Measurements from ENCODE around the gene AFAP1.

AFAP1 gene

DNA sequence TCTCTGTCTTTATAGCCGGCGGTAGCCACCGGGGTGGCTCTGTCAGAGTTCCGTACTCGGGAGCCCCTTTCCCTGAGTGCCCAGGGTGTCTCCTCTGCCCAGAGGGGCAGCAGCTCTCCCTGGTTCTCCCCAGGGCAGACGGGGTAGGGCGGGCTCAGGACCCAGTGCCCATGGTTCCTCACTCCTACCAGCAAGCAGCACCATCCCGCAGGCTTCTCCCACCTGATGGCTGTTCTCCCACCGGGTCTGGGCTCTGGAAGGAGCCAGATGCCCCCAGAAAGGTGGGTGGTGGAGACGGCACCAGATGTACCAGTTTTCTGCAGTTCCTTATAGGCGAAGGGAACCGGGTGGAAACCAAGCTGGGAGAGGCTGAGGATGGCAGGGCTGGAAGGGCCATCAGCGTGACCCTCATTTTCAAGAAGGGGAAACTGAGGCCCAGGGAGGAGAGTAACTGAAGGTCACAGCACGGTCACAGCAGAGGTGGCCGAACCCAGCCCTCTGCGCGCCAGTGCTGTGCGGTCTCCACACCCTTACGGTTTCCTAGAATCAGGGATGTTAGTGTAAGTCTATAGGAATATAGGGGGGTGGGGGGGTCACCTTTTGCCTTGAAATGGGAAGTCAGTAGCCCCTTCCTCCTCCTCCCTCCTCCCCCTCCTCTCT lies 198.7 kb downstream of the AFAP1 start:
- TF ChIP-seq, protein P1, sequence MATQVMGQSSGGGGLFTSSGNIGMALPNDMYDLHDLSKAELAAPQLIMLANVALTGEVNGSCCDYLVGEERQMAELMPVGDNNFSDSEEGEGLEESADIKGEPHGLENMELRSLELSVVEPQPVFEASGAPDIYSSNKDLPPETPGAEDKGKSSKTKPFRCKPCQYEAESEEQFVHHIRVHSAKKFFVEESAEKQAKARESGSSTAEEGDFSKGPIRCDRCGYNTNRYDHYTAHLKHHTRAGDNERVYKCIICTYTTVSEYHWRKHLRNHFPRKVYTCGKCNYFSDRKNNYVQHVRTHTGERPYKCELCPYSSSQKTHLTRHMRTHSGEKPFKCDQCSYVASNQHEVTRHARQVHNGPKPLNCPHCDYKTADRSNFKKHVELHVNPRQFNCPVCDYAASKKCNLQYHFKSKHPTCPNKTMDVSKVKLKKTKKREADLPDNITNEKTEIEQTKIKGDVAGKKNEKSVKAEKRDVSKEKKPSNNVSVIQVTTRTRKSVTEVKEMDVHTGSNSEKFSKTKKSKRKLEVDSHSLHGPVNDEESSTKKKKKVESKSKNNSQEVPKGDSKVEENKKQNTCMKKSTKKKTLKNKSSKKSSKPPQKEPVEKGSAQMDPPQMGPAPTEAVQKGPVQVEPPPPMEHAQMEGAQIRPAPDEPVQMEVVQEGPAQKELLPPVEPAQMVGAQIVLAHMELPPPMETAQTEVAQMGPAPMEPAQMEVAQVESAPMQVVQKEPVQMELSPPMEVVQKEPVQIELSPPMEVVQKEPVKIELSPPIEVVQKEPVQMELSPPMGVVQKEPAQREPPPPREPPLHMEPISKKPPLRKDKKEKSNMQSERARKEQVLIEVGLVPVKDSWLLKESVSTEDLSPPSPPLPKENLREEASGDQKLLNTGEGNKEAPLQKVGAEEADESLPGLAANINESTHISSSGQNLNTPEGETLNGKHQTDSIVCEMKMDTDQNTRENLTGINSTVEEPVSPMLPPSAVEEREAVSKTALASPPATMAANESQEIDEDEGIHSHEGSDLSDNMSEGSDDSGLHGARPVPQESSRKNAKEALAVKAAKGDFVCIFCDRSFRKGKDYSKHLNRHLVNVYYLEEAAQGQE (IDR thresholded peaks at IDR 0.05; ENCODE audit: low read depth) = no peak
- TF ChIP-seq TCF12 (IDR thresholded peaks at IDR 0.05; ENCODE audit: low read depth) (no peak), TAF1 (IDR thresholded peaks at IDR 0.05; ENCODE audit: low read depth) (no peak), CREB1 (IDR thresholded peaks at IDR 0.05; ENCODE audit: low read depth) (no peak), EGR1 (IDR thresholded peaks at IDR 0.05) (no peak), RAD21 (IDR thresholded peaks at IDR 0.05; ENCODE audit: low read depth) (no peak), CEBPB (IDR thresholded peaks at IDR 0.05) (no peak), NFIC (IDR thresholded peaks at IDR 0.05) (no peak), EP300 (IDR thresholded peaks at IDR 0.05; ENCODE audit: borderline replicate concordance) (no peak), ZBTB7A (IDR thresholded peaks at IDR 0.05; ENCODE audit: low read depth) (no peak), TEAD4 (IDR thresholded peaks at IDR 0.05) (no peak), YY1 (IDR thresholded peaks at IDR 0.05; ENCODE audit: low read depth) (no peak), FOXM1 (IDR thresholded peaks at IDR 0.05; ENCODE audit: borderline replicate concordance, low read depth) (no peak)
- TF ChIP-seq, protein P2, sequence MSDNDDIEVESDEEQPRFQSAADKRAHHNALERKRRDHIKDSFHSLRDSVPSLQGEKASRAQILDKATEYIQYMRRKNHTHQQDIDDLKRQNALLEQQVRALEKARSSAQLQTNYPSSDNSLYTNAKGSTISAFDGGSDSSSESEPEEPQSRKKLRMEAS (IDR thresholded peaks at IDR 0.05) = no peak
- TF ChIP-seq, protein P3, sequence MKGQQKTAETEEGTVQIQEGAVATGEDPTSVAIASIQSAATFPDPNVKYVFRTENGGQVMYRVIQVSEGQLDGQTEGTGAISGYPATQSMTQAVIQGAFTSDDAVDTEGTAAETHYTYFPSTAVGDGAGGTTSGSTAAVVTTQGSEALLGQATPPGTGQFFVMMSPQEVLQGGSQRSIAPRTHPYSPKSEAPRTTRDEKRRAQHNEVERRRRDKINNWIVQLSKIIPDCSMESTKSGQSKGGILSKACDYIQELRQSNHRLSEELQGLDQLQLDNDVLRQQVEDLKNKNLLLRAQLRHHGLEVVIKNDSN (IDR thresholded peaks at IDR 0.05) = no peak

DNA sequence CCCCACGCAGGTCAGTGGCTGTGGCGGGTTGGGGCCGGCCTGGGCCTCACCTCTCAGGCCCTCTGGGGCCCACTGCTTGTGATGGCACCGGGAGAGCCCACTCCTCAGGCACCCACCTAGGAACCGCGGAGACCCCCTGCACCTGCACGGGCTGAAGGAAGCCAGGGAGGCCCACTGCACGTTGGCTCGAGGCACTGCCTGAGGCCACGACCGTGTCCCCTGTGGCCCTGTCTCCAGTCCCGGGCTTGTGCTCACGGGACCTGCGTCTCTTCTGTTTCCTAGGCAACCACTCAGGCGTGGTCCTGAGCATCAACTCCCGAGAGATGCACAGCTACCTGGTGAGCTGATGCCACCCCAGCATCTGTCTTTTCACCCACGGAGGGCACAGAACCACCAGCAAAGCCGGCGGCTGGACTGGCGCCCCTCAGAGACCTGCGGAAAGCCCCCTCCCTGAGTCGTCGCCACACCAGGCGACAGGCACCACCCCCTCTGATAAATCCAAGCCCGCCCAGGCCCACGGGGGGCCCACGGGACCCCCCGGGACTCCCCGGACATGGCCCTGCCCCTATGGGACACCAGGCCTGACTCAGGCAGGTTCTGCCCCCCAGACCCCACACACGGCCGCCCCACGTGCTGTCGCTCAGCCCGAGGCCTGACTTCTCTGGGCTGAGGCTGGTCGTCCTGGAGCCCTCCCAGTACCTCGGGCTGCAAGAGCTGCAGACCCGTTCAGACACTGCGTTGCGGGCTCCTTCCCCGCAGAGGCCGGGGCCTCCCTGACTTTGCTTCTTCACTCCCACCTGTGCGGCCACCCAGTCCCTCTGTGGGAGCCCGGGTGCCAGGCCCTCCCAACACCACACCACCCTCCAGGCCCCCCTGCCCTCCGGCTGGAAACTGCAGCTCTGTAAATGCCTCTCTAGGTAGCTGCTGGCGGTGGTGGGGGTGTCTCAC lies 199.5 kb downstream of the AFAP1 start:
- TF ChIP-seq RAD21 (IDR thresholded peaks at IDR 0.05; ENCODE audit: low read depth) (no peak), YY1 (IDR thresholded peaks at IDR 0.05; ENCODE audit: low read depth) (no peak), ZBTB7A (IDR thresholded peaks at IDR 0.05; ENCODE audit: low read depth) (no peak), TEAD4 (IDR thresholded peaks at IDR 0.05) (no peak), TCF12 (IDR thresholded peaks at IDR 0.05; ENCODE audit: low read depth) (no peak)

DNA sequence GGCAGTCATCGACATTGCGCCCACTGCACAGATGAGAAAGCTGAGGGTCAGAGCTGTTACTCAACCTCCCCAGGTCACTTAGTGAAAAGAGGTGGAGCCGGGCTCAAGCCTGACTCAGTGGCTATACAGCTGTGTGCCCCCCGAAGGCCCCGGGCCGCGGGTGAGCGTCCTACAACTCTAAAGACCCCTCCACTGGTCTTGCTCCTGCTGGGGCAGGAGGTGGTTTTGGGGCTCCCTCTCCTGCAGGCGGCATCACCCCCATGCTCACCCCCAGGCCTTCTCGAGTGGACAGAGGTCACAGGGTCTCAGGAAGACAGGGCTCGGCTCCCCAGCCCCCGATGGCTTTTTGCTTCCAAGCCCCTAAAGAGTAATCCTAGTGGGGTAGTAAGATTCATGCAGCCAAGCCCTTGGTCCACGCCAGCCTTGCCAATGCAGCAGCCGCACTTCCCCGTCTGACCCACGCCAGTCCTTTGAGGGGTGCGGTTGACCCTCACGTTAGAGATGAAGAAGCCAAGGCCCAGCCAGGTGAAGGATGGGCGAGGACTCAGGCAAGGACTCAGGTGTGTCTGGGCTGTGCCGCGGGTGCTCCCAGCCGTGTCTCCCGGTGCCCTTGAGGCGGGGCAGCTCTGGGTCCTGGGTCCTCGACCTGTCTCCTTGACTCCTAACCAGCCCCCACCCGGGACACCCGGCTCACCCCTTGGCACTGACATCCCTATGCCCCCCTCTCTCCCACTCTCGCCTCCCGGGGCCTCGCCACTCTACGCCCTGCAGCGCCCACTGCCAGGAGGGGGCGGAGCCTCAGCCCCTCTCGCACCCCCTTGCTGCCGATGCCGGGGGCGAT lies 200.4 kb downstream of the AFAP1 start:
- TF ChIP-seq, protein P3 (IDR thresholded peaks at IDR 0.05) = no peak
- TF ChIP-seq EP300 (IDR thresholded peaks at IDR 0.05; ENCODE audit: borderline replicate concordance) = no peak

DNA sequence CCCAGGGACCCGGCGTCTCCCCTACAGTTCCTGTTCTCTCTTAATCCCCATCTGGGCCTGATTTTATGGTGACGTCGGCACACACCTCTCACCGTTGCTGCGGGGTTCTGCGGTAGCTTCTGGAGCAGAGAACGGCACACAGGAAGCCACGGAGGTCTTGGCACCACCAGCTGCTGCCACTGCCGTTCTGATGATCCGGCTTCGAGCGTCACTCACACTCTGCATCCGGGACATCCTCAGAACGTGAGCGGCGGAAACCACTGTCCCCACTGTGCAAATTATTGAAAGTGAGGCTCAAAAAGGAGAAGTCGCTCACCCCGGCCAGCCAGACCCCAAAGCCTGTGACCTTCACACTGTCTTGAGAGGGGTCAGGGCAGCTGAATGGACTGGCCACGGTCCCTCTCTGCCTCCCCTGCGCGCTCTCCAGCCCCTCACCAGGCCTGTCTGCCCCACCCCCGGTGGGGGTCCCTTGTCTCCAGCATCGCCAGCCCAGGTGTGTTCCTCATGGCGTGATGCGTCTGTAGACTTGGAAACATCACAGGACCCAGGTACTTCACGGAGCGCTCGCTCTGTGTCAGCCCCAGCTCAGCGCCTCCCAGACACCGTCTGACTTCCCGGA lies 201.1 kb downstream of the AFAP1 start:
- TF ChIP-seq EGR1 (IDR thresholded peaks at IDR 0.05) = no peak
- no peak for TF ChIP-seq CEBPB (IDR thresholded peaks at IDR 0.05)
- no peak for TF ChIP-seq TEAD4 (IDR thresholded peaks at IDR 0.05)
- TF ChIP-seq TAF1 (IDR thresholded peaks at IDR 0.05; ENCODE audit: low read depth) = no peak
- TF ChIP-seq EP300 (IDR thresholded peaks at IDR 0.05; ENCODE audit: borderline replicate concordance) = no peak
- TF ChIP-seq ZBTB7A (IDR thresholded peaks at IDR 0.05; ENCODE audit: low read depth) = no peak
- TF ChIP-seq, protein P3 (IDR thresholded peaks at IDR 0.05) = no peak
- no peak for TF ChIP-seq NFIC (IDR thresholded peaks at IDR 0.05)
- TF ChIP-seq, protein P2 (IDR thresholded peaks at IDR 0.05) = no peak

DNA sequence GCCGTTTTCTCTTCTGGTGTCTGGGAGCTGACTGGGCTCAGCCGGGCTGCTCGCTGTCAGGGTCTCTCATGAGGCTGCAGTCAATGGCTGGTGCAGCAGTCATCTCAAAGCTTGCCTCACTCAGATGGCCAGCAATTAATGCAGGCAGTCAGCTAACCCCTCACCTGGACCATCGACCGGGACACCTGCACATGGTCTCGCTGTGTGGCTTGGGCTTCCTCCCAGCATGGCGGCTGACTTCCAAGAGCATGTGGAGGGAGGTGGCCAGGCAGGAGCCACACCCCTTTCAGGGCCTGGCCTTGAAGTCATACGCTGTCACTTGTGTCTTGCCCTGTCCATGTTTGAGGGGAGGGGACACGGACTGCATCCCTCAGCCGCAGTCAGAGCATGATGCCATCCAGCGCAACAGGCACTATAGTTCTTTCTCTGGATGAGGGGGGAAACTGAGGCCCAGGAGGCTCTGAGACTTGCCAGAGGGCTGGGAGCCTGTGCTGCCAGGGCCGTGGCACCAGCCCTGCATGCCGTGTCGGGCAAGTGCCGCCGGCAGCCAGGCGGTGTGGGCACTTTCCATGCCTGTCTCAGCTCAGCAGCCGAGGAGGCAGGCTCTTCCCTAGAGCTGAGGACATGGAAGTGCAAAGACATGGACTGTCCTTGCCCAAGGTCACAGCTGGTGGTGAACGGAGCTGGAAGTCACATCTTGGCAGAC lies 201.8 kb downstream of the AFAP1 start:
- TF ChIP-seq TAF1 (IDR thresholded peaks at IDR 0.05; ENCODE audit: low read depth) (no peak), RAD21 (IDR thresholded peaks at IDR 0.05; ENCODE audit: low read depth) (no peak), FOXM1 (IDR thresholded peaks at IDR 0.05; ENCODE audit: borderline replicate concordance, low read depth) (no peak), CREB1 (IDR thresholded peaks at IDR 0.05; ENCODE audit: low read depth) (no peak), NFIC (IDR thresholded peaks at IDR 0.05) (no peak), TCF12 (IDR thresholded peaks at IDR 0.05; ENCODE audit: low read depth) (no peak), EGR1 (IDR thresholded peaks at IDR 0.05) (no peak), YY1 (IDR thresholded peaks at IDR 0.05; ENCODE audit: low read depth) (no peak)
- TF ChIP-seq, protein P3 (IDR thresholded peaks at IDR 0.05) = no peak
